Naive thymus-derived CD4-positive, alpha-beta T cell (primary cell): ENCODE results near the gene KLF12. TPM values are rescaled to one million over a fixed set of nuclear protein-coding genes. Genes with fewer than 3 reads are reported as not detected.

Experiments
- ATAC-seq: fragments of 150-1000 bp; cut with Tn5 transposase; 2 replicates; pipeline ENCODE4 v1.10.0; 2021; ENCODE audit warnings: mild to moderate bottlenecking, moderate library complexity
- CTCF ChIA-PET: fragments of 350-600 bp; sonication (Branson Sonifier 250); formaldehyde crosslinking; loops from one replicate; lab custom pipeline; 2021; ENCODE audit warnings: antibody characterized with exemption; lab: Charles Lee
- POLR2A ChIA-PET: fragments of 350-600 bp; sonication (Branson Sonifier 250); formaldehyde crosslinking; loops from one replicate; lab custom pipeline; 2021; ENCODE audit warnings: antibody characterized with exemption, inconsistent platforms; lab: Charles Lee
- DNase-seq, 9 donors: peaks; one replicate each; pipeline versions ENCODE4 v3.0.0 to v3.0.0-alpha.2; 2020 to 2022; ENCODE audit warnings: mixed read lengths in 1 of 9
- H3K27ac ChIP-seq: one replicate; pipeline ENCODE4 v1.7.0; 2013; ENCODE audit warnings: mild to moderate bottlenecking, low read depth, low read length, moderate library complexity
- H3K27me3 ChIP-seq, 2 donors: one replicate each; pipeline ENCODE4 v1.7.0; 2013; ENCODE audit warnings: low read length in 2 of 2, mild to moderate bottlenecking in 2 of 2, moderate library complexity in 2 of 2; ENCODE audit not compliant: control insufficient read depth in 2 of 2, insufficient read depth in 2 of 2
- H3K36me3 ChIP-seq, 3 experiments: 1 replicate in 2 of 3; 2 replicates in 1 of 3; pipeline ENCODE4 v1.7.0; 2013; ENCODE audit warnings: low read length in 3 of 3, mild to moderate bottlenecking in 3 of 3, moderate library complexity in 1 of 3; ENCODE audit not compliant: insufficient read depth in 3 of 3, control insufficient read depth in 2 of 3
- H3K4me1 ChIP-seq, 2 donors: one replicate each; pipeline ENCODE4 v1.7.0; 2013; ENCODE audit warnings: low read length in 2 of 2, mild to moderate bottlenecking in 2 of 2, moderate library complexity in 1 of 2; ENCODE audit not compliant: control insufficient read depth in 2 of 2, insufficient read depth in 2 of 2
- H3K4me3 ChIP-seq: 2 replicates; pipeline ENCODE4 v1.7.0; 2013; ENCODE audit warnings: mild to moderate bottlenecking, low read length
- H3K9me3 ChIP-seq, 3 experiments: 1 replicate in 2 of 3; 2 replicates in 1 of 3; pipeline ENCODE4 v1.7.0; 2013; ENCODE audit warnings: low read length in 3 of 3; ENCODE audit not compliant: control insufficient read depth in 2 of 3
- H3K27ac Mint-ChIP-seq, 9 donors: one replicate each; pipeline ENCODE4 v1.8.0; 2020 to 2022; ENCODE audit warnings: mixed read lengths in 9 of 9, mild to moderate bottlenecking in 8 of 9, moderate library complexity in 5 of 9, inconsistent platforms in 2 of 9
- H3K27me3 Mint-ChIP-seq, 5 donors: one replicate each; pipeline ENCODE4 v1.8.0; 2021 to 2022; ENCODE audit warnings: mixed read lengths in 5 of 5, mild to moderate bottlenecking in 1 of 5
- H3K36me3 Mint-ChIP-seq, 5 donors: one replicate each; pipeline ENCODE4 v1.8.0; 2020 to 2022; ENCODE audit warnings: mixed read lengths in 5 of 5, mild to moderate bottlenecking in 3 of 5, inconsistent platforms in 1 of 5
- H3K4me1 Mint-ChIP-seq, 7 donors: one replicate each; pipeline ENCODE4 v1.8.0; 2020 to 2022; ENCODE audit warnings: mixed read lengths in 7 of 7, mild to moderate bottlenecking in 3 of 7, inconsistent platforms in 1 of 7
- H3K4me3 Mint-ChIP-seq, 10 donors: one replicate each; pipeline ENCODE4 v1.8.0; 2020 to 2022; ENCODE audit warnings: mild to moderate bottlenecking in 10 of 10, mixed read lengths in 10 of 10, moderate library complexity in 6 of 10, inconsistent platforms in 2 of 10
- H3K9me3 Mint-ChIP-seq, 11 donors: one replicate each; pipeline ENCODE4 v1.8.0; 2020 to 2022; ENCODE audit warnings: mixed read lengths in 11 of 11, mild to moderate bottlenecking in 4 of 11, inconsistent platforms in 1 of 11, moderate library complexity in 1 of 11
- intact Hi-C, 2 donors: fragments of 100-400 bp; cut with micrococcal nuclease; formaldehyde crosslinking; loops; one replicate each; pipeline ENCODE4 v1.15.1; 2023
- polyA plus RNA-seq, 2 donors: library from polyadenylated mRNA; unstranded; fragments of 300-500 nt; fragmentation: Illumina TruSeq; gene quantifications; one replicate each; pipeline ENCODE4 v1.2.3, GENCODE V29; 2021
- total RNA-seq, 6 experiments: library from RNA in 5 of 6; stranded (reverse) in 5 of 6; gene quantifications; 1 replicate in 5 of 6; 2 replicates in 1 of 6; pipeline ENCODE4 v1.2.3 and lab custom pipeline; 2021 to 2026

Gene KLF12
- total and polyA plus RNA-seq, 7 experiments from 2014 or later: 19.9 to 86.9 (median 68.5) TPM

DNA sequence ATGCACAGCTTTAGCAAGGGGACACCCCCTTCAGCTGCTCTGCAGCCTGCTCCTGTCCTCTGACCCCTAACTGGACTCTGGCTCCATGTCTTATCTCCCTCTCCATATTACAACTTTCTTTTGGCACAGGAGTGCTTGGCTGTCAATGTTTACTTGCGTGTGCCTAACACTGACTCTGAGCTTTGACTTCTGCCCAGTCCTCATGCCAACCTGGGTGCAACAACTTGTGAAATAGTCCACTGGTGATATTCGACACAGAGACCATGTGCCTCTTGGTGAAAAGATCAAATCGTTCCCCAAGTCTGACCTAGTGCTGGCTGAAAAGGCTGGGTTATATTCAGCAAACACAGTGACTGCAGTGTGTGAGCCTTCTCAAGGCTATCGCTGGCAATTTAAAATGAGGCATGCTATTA lies 34.1 kb upstream of the KLF12 start:
- H3K27me3 Mint-ChIP-seq: peaks cover 0 to 16% (median 0%) of the 10 kb centered on the region in 5 donors
- peak overlapping the region in 1 of 9 donors; percentile 2 for H3K27ac Mint-ChIP-seq
- no peaks in the 10 kb centered on the region for H3K36me3 ChIP-seq
- intact Hi-C loops: no loop called here
- CTCF ChIA-PET: no interaction called here
- ATAC-seq (no peak), DNase-seq (no peak)
- H3K4me1 ChIP-seq: no peaks in the 10 kb centered on the region
- H3K9me3 Mint-ChIP-seq: no peaks in the 10 kb centered on the region
- POLR2A ChIA-PET: no interaction called here
- peaks cover 0 to 6% (median 0%) of the 10 kb centered on the region in 7 donors for H3K4me1 Mint-ChIP-seq
- H3K9me3 ChIP-seq: no peaks in the 10 kb centered on the region
- H3K4me3 Mint-ChIP-seq: no peak overlapping the region
- no peak overlapping the region for H3K4me3 ChIP-seq
- no peaks in the 10 kb centered on the region for H3K27me3 ChIP-seq
- H3K27ac ChIP-seq: no peak overlapping the region
- peaks cover 0 to under 1% (median 0%) of the 10 kb centered on the region in 5 donors for H3K36me3 Mint-ChIP-seq

- no peak for DNase-seq
- H3K27ac ChIP-seq: no peak overlapping the region
- no peaks in the 10 kb centered on the region for H3K36me3 ChIP-seq
- H3K27ac Mint-ChIP-seq: peak overlapping the region in 1 of 9 donors; percentile 2
- peaks cover 0 to 25% (median 0%) of the 10 kb centered on the region in 5 donors for H3K27me3 Mint-ChIP-seq
- H3K4me3 Mint-ChIP-seq: no peak overlapping the region
- ChIA-PET POLR2A (interaction anchor here (1.1 kb wide), 1 partner anchor 21 kb away, joined by 3 read pairs; no protein-coding TSS in a partner anchor), CTCF (no interaction called here)
- intact Hi-C loops: no loop called here
- peaks cover 0 to 6% (median 0%) of the 10 kb centered on the region in 7 donors for H3K4me1 Mint-ChIP-seq
- H3K4me3 ChIP-seq: no peak overlapping the region
- H3K36me3 Mint-ChIP-seq: peaks cover 0 to 2% (median 0%) of the 10 kb centered on the region in 5 donors
- no peak for ATAC-seq
- no peaks in the 10 kb centered on the region for H3K9me3 ChIP-seq
- no peaks in the 10 kb centered on the region for H3K4me1 ChIP-seq
- H3K27me3 ChIP-seq: no peaks in the 10 kb centered on the region
- no peaks in the 10 kb centered on the region for H3K9me3 Mint-ChIP-seq
Observed at GRCh38 chr13:74166261-74167004, 32.2 kb upstream of the KLF12 start.

- CTCF ChIA-PET: no interaction called here
- Histone ChIP-seq H3K9me3 (no peaks in the 10 kb centered on the region), H3K4me3 (no peak overlapping the region), H3K27ac (no peak overlapping the region), H3K36me3 (no peaks in the 10 kb centered on the region), H3K4me1 (no peaks in the 10 kb centered on the region), H3K27me3 (no peaks in the 10 kb centered on the region)
- no peaks in the 10 kb centered on the region for H3K9me3 Mint-ChIP-seq
- no peak overlapping the region for H3K4me3 Mint-ChIP-seq
- intact Hi-C loops: no loop called here
- POLR2A ChIA-PET: no interaction called here
- H3K27ac Mint-ChIP-seq: no peak overlapping the region
- H3K36me3 Mint-ChIP-seq: peaks cover 0 to 2% (median 0%) of the 10 kb centered on the region in 5 donors
- ATAC-seq: no peak
- no peak for DNase-seq
- peaks cover 0 to 10% (median 0%) of the 10 kb centered on the region in 7 donors for H3K4me1 Mint-ChIP-seq
- peaks cover 0 to 17% (median 0%) of the 10 kb centered on the region in 5 donors for H3K27me3 Mint-ChIP-seq
Observed at GRCh38 chr13:74162782-74163181, 28.6 kb upstream of the KLF12 start.

- ChIA-PET CTCF (no interaction called here), POLR2A (no interaction called here)
- Histone ChIP-seq H3K4me3 (no peak overlapping the region), H3K27ac (no peak overlapping the region), H3K4me1 (no peaks in the 10 kb centered on the region), H3K9me3 (no peaks in the 10 kb centered on the region), H3K36me3 (no peaks in the 10 kb centered on the region), H3K27me3 (no peaks in the 10 kb centered on the region)
- H3K4me3 Mint-ChIP-seq: no peak overlapping the region
- no peaks in the 10 kb centered on the region for H3K9me3 Mint-ChIP-seq
- intact Hi-C loops: no loop called here
- H3K4me1 Mint-ChIP-seq: peaks cover 0 to 10% (median 0%) of the 10 kb centered on the region in 7 donors
- no peak for ATAC-seq
- no peak for DNase-seq
- H3K36me3 Mint-ChIP-seq: peaks cover 0 to 2% (median 0%) of the 10 kb centered on the region in 5 donors
- no peak overlapping the region for H3K27ac Mint-ChIP-seq
- peaks cover 0 to 17% (median 0%) of the 10 kb centered on the region in 5 donors for H3K27me3 Mint-ChIP-seq
Observed at GRCh38 chr13:74162135-74162534, 27.9 kb upstream of the KLF12 start.

DNA sequence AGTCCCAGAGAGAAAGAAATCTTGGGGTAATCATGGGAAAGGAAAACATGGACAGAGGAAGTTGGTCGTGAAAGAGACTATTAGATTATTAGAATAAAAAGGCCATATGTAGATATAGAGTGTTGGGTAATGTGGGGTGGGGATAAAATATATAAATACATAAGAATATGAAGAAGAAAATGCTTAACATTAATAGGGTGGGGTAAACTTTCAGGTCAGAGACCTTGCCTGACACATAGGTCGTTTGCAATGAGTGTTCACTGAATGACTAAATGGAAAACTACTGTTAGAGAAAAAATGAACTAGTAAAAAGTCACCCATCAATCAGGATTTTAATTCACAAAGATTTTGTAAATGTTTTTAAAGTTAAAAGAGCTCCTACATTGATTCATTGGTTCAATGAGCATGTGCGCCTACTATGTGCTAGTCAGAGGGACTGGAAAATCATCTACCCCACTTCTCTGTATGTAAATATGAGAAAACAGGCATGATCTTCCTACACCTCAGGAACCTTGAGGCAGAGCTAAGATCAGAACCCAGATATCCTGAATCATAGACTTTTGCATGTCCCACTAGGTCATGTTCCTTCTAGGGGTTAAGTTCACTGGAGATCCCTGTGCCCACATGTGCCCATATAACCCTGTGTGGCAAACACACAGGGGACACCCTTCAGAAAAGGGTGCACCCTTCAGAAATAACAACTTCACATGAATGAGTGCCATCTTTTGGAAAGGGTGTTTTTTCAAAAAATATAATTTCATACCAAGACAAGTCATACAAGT lies 24.6 kb upstream of the KLF12 start:
- H3K4me1 Mint-ChIP-seq: peaks cover 0 to 10% (median 0%) of the 10 kb centered on the region in 7 donors
- intact Hi-C loops: no loop called here
- H3K4me3 Mint-ChIP-seq: no peak overlapping the region
- H3K27ac ChIP-seq: no peak overlapping the region
- DNase-seq (no peak), ATAC-seq (no peak)
- H3K9me3 Mint-ChIP-seq: peaks cover 0 to 2% (median 0%) of the 10 kb centered on the region in 11 donors
- CTCF ChIA-PET: no interaction called here
- POLR2A ChIA-PET: no interaction called here
- peaks cover 0 to 2% (median 0%) of the 10 kb centered on the region in 5 donors for H3K36me3 Mint-ChIP-seq
- no peaks in the 10 kb centered on the region for H3K27me3 ChIP-seq
- no peaks in the 10 kb centered on the region for H3K9me3 ChIP-seq
- no peaks in the 10 kb centered on the region for H3K4me1 ChIP-seq
- peaks cover 0 to 12% (median 0%) of the 10 kb centered on the region in 5 donors for H3K27me3 Mint-ChIP-seq
- H3K4me3 ChIP-seq: no peak overlapping the region
- H3K36me3 ChIP-seq: no peaks in the 10 kb centered on the region
- H3K27ac Mint-ChIP-seq: peak overlapping the region in 1 of 9 donors; percentile 13

DNA sequence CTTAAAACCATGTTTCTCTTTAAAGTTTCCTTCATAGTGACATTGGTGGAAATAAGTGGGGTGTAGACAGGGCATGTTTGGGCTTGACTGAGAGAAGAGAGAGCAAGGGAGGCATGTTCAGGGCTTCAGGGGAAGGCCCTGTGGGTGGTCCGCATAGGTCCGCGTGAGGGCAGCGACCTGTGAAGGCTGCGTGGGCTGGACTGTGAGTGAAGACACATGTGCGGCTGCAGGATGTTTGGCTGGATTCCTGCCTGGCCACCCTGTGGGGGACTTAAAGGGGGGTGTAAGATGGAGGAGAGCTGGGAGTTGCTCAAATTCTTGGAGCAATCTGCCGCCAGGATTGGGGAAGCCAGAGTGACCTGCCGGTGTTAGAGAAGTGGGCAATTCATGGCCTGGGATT lies 23.8 kb upstream of the KLF12 start:
- CTCF ChIA-PET: no interaction called here

More for the DNA sequence above, 23.8 kb upstream of the KLF12 start:
- POLR2A ChIA-PET: no interaction called here
- no peaks in the 10 kb centered on the region for H3K9me3 ChIP-seq
- no peak overlapping the region for H3K27ac ChIP-seq
- H3K4me3 ChIP-seq: no peak overlapping the region
- H3K4me1 ChIP-seq: no peaks in the 10 kb centered on the region
- DNase-seq (no peak), ATAC-seq (no peak)
- intact Hi-C loops: no loop called here
- Mint-ChIP-seq H3K27me3 (peaks cover 0 to 8% (median 0%) of the 10 kb centered on the region in 5 donors), H3K4me1 (peaks cover 0 to 10% (median 0%) of the 10 kb centered on the region in 7 donors), H3K4me3 (no peak overlapping the region), H3K9me3 (peaks cover 0 to 2% (median 0%) of the 10 kb centered on the region in 11 donors), H3K27ac (no peak overlapping the region), H3K36me3 (no peaks in the 10 kb centered on the region)
- no peaks in the 10 kb centered on the region for H3K27me3 ChIP-seq
- no peaks in the 10 kb centered on the region for H3K36me3 ChIP-seq
